Activated naive CD8-positive, alpha-beta T cell treated with anti-CD3 and anti-CD28 coated beads, Interleukin-2, amount 10 ng/mL, durations not matched to agents 7 days and 5 days (primary cell): Measurements from ENCODE around the gene PMPCA. TPM values are rescaled to one million over a fixed set of nuclear protein-coding genes. Genes with fewer than 3 reads are reported as not detected.
"Not testable (repeated sequence)": the region's sequence is repeated elsewhere in the genome, so short reads cannot be mapped to it uniquely, and the experiment has no call there.

Experiments
- ATAC-seq: fragments of 150-1000 bp; cut with Tn5 transposase; one replicate; pipeline ENCODE4 v1.10.0; 2021; ENCODE audit warnings: low read depth, moderate library complexity
- POLR2A ChIA-PET: fragments of 350-600 bp; sonication (Branson Sonifier 250); formaldehyde crosslinking; loops from one replicate; lab custom pipeline; 2021; ENCODE audit warnings: antibody characterized with exemption; lab: Charles Lee
- DNase-seq: peaks from one replicate; pipeline ENCODE4 v3.0.0; 2021
- H3K27ac Mint-ChIP-seq: one replicate; pipeline ENCODE4 v1.8.0; 2022; ENCODE audit warnings: mild to moderate bottlenecking, mixed read lengths
- H3K27me3 Mint-ChIP-seq: one replicate; pipeline ENCODE4 v1.8.0; 2022; ENCODE audit warnings: mild to moderate bottlenecking, moderate library complexity, mixed read lengths
- H3K36me3 Mint-ChIP-seq: one replicate; pipeline ENCODE4 v1.8.0; 2021; ENCODE audit warnings: mild to moderate bottlenecking, mixed read lengths
- H3K4me1 Mint-ChIP-seq: one replicate; pipeline ENCODE4 v1.8.0; 2021; ENCODE audit warnings: mixed read lengths
- H3K4me3 Mint-ChIP-seq: one replicate; pipeline ENCODE4 v1.8.0; 2022; ENCODE audit warnings: mild to moderate bottlenecking, moderate library complexity, mixed read lengths
- H3K9me3 Mint-ChIP-seq: one replicate; pipeline ENCODE4 v1.8.0; 2021; ENCODE audit warnings: mixed read lengths
- total RNA-seq, 2 experiments: library from RNA; stranded (reverse); gene quantifications; one replicate each; pipeline ENCODE4 v1.2.3, GENCODE V29; 2021

PMPCA gene
- total RNA-seq, 2 experiments from 2014 or later: 60.6 to 65.6 TPM

- Mint-ChIP-seq H3K9me3 (no peaks in the 10 kb centered on the region), H3K4me3 (no peak overlapping the region), H3K36me3 (peaks cover 8% of the 10 kb centered on the region), H3K27me3 (no peaks in the 10 kb centered on the region), H3K27ac (no peak overlapping the region), H3K4me1 (peaks cover 8% of the 10 kb centered on the region)
- POLR2A ChIA-PET: no interaction called here
- DNase-seq (no peak), ATAC-seq (no peak)
These were observed 6.0 kb downstream of the PMPCA start for GRCh38 chr9:136416427-136416826.

- H3K9me3 Mint-ChIP-seq: no peaks in the 10 kb centered on the region
- H3K4me1 Mint-ChIP-seq: peaks cover 4% of the 10 kb centered on the region
- H3K27ac Mint-ChIP-seq: no peak overlapping the region
- peaks cover 8% of the 10 kb centered on the region for H3K36me3 Mint-ChIP-seq
- POLR2A ChIA-PET: no interaction called here
- no peak for DNase-seq
- no peak overlapping the region for H3K4me3 Mint-ChIP-seq
- no peaks in the 10 kb centered on the region for H3K27me3 Mint-ChIP-seq
- no peak for ATAC-seq
These were observed 6.5 kb downstream of the PMPCA start for GRCh38 chr9:136416914-136417313.

- H3K27ac Mint-ChIP-seq: no peak overlapping the region
- peaks cover 8% of the 10 kb centered on the region for H3K36me3 Mint-ChIP-seq
- DNase-seq (no peak), ATAC-seq (no peak)
- POLR2A ChIA-PET: no interaction called here
- no peaks in the 10 kb centered on the region for H3K27me3 Mint-ChIP-seq
- no peaks in the 10 kb centered on the region for H3K4me1 Mint-ChIP-seq
- H3K9me3 Mint-ChIP-seq: no peaks in the 10 kb centered on the region
- H3K4me3 Mint-ChIP-seq: no peak overlapping the region
These were observed 8.0 kb downstream of the PMPCA start for GRCh38 chr9:136418182-136419091.

- POLR2A ChIA-PET: no interaction called here
- Mint-ChIP-seq H3K4me3 (no peak overlapping the region), H3K4me1 (no peaks in the 10 kb centered on the region), H3K9me3 (no peaks in the 10 kb centered on the region), H3K36me3 (peaks cover 8% of the 10 kb centered on the region), H3K27me3 (no peaks in the 10 kb centered on the region), H3K27ac (no peak overlapping the region)
- ATAC-seq (no peak), DNase-seq (no peak)
These were observed 8.6 kb downstream of the PMPCA start for GRCh38 chr9:136419092-136419420.

- no peak for DNase-seq
- no peak overlapping the region for H3K4me3 Mint-ChIP-seq
- H3K9me3 Mint-ChIP-seq: no peaks in the 10 kb centered on the region
- no peak overlapping the region for H3K27ac Mint-ChIP-seq
- no peak for ATAC-seq
- H3K4me1 Mint-ChIP-seq: no peaks in the 10 kb centered on the region
- POLR2A ChIA-PET: no interaction called here
- peaks cover 4% of the 10 kb centered on the region for H3K36me3 Mint-ChIP-seq
- no peaks in the 10 kb centered on the region for H3K27me3 Mint-ChIP-seq
These were observed 11.3 kb downstream of the PMPCA start for GRCh38 chr9:136421791-136422190.

GRCh38 chr9:136422876-136423275 is 12.4 kb downstream of the PMPCA start:
- H3K9me3 Mint-ChIP-seq: no peaks in the 10 kb centered on the region
- no peak overlapping the region for H3K4me3 Mint-ChIP-seq
- no peak for DNase-seq
- no peaks in the 10 kb centered on the region for H3K4me1 Mint-ChIP-seq
- H3K27ac Mint-ChIP-seq: no peak overlapping the region
- POLR2A ChIA-PET: interaction anchor here (1.2 kb wide), 1 partner anchor 13 kb away, joined by 3 read pairs; the partner anchor contains the start of genes ENTR1 and PMPCA
- peaks cover 4% of the 10 kb centered on the region for H3K36me3 Mint-ChIP-seq
- ATAC-seq: no peak
- no peaks in the 10 kb centered on the region for H3K27me3 Mint-ChIP-seq

- no peak overlapping the region for H3K27ac Mint-ChIP-seq
- no peaks in the 10 kb centered on the region for H3K4me1 Mint-ChIP-seq
- H3K4me3 Mint-ChIP-seq: no peak overlapping the region
- no peaks in the 10 kb centered on the region for H3K27me3 Mint-ChIP-seq
- DNase-seq (no peak), ATAC-seq (no peak)
- no peaks in the 10 kb centered on the region for H3K9me3 Mint-ChIP-seq
- H3K36me3 Mint-ChIP-seq: peaks cover 4% of the 10 kb centered on the region
- POLR2A ChIA-PET: interaction anchor here (1.2 kb wide), 1 partner anchor 14 kb away, joined by 3 read pairs; the partner anchor contains the start of genes ENTR1 and PMPCA
These were observed 13.1 kb downstream of the PMPCA start for GRCh38 chr9:136423432-136424146.

- no peak for ATAC-seq
- POLR2A ChIA-PET: interaction anchor here (0.5 to 0.6 kb wide), 2 partner anchors 21 to 56 kb away, joined by 3 to 4 read pairs; no protein-coding TSS in a partner anchor
- Mint-ChIP-seq H3K4me3 (no peak overlapping the region), H3K4me1 (no peaks in the 10 kb centered on the region), H3K9me3 (no peaks in the 10 kb centered on the region), H3K27ac (peak overlapping the region; percentile 36), H3K27me3 (no peaks in the 10 kb centered on the region), H3K36me3 (peaks cover 1% of the 10 kb centered on the region)
- no peak for DNase-seq
These were observed 14.4 kb downstream of the PMPCA start for GRCh38 chr9:136424750-136425362.

- H3K36me3 Mint-ChIP-seq, H3K4me3 Mint-ChIP-seq, ATAC-seq: not testable (repeated sequence)
These were observed 14.9 kb downstream of the PMPCA start for GRCh38 chr9:136425367-136425766.

GRCh38 chr9:136426787-136427186 is 16.3 kb downstream of the PMPCA start:
- no peak overlapping the region for H3K27ac Mint-ChIP-seq
- H3K9me3 Mint-ChIP-seq: no peaks in the 10 kb centered on the region
- DNase-seq: no peak
- no peak for ATAC-seq
- no peaks in the 10 kb centered on the region for H3K4me1 Mint-ChIP-seq
- no peak overlapping the region for H3K4me3 Mint-ChIP-seq
- H3K27me3 Mint-ChIP-seq: no peaks in the 10 kb centered on the region
- H3K36me3 Mint-ChIP-seq: peaks cover 1% of the 10 kb centered on the region
- POLR2A ChIA-PET: interaction anchor here (0.7 kb wide), 1 partner anchor 56 kb away, joined by 3 read pairs; no protein-coding TSS in a partner anchor

More at GRCh38 chr9:136425367-136425766, 14.9 kb downstream of the PMPCA start:
- H3K9me3 Mint-ChIP-seq, H3K4me1 Mint-ChIP-seq, H3K27me3 Mint-ChIP-seq, POLR2A ChIA-PET, DNase-seq: not testable (repeated sequence)
- peak overlapping the region; percentile 36 for H3K27ac Mint-ChIP-seq

- H3K4me1 Mint-ChIP-seq: no peaks in the 10 kb centered on the region
- H3K27ac Mint-ChIP-seq: no peak overlapping the region
- no peak for DNase-seq
- ATAC-seq: peak; percentile 8
- no peak overlapping the region for H3K4me3 Mint-ChIP-seq
- POLR2A ChIA-PET: interaction anchor here (0.7 kb wide), 1 partner anchor 10 kb away, joined by 3 read pairs; no protein-coding TSS in a partner anchor
- peaks cover 1% of the 10 kb centered on the region for H3K36me3 Mint-ChIP-seq
- no peaks in the 10 kb centered on the region for H3K9me3 Mint-ChIP-seq
- H3K27me3 Mint-ChIP-seq: no peaks in the 10 kb centered on the region
These were observed 18.7 kb downstream of the PMPCA start for GRCh38 chr9:136429075-136429628.

GRCh38 chr9:136429683-136430491 is 19.4 kb downstream of the PMPCA start:
- H3K4me3 Mint-ChIP-seq: no peak overlapping the region
- no peaks in the 10 kb centered on the region for H3K4me1 Mint-ChIP-seq
- ATAC-seq (no peak), DNase-seq (no peak)
- no peak overlapping the region for H3K27ac Mint-ChIP-seq
- H3K27me3 Mint-ChIP-seq: no peaks in the 10 kb centered on the region
- POLR2A ChIA-PET: interaction anchor here (0.7 kb wide), 1 partner anchor 9 kb away, joined by 3 read pairs; no protein-coding TSS in a partner anchor
- H3K9me3 Mint-ChIP-seq: no peaks in the 10 kb centered on the region
- H3K36me3 Mint-ChIP-seq: peaks cover 1% of the 10 kb centered on the region
